HEK293 (cell line): ENCODE measurements around the gene DPP9.

Source experiments
- CTCF ChIA-PET: fragments of 350-600 bp; formaldehyde crosslinking; extraction: SDS; loops from one replicate; lab custom pipeline; 2021; ENCODE audit warnings: antibody characterized with exemption; lab: Yijun Ruan, JAX
- POLR2A ChIA-PET: fragments of 300-600 bp; formaldehyde crosslinking; extraction: SDS; loops from one replicate; lab custom pipeline; 2020; ENCODE audit warnings: antibody characterized with exemption, inconsistent platforms; lab: Yijun Ruan, JAX
- H3K27ac ChIP-seq: fragments of 200-500 bp; sonication (Bioruptor generic); 2 replicates; pipeline ENCODE4 v1.5.1; 2014; ENCODE audit warnings: low read depth, low read length, control low read depth, inconsistent platforms; ENCODE audit errors: extremely low read depth
- H3K36me3 ChIP-seq, 2 experiments: fragments of 200-500 bp in 1 of 2; sonication (Bioruptor generic) in 1 of 2; 1 replicate in 1 of 2; 2 replicates in 1 of 2; pipeline ENCODE4 v1.5.1; 2014 to 2017; ENCODE audit warnings: inconsistent platforms in 2 of 2, low read length in 2 of 2; ENCODE audit not compliant: control insufficient read depth in 2 of 2, insufficient read depth in 1 of 2
- H3K4me1 ChIP-seq: fragments of 200-500 bp; sonication (Bioruptor generic); 2 replicates; pipeline ENCODE4 v1.5.1; 2014; ENCODE audit warnings: mild to moderate bottlenecking, low read length, inconsistent platforms; ENCODE audit not compliant: control insufficient read depth, insufficient read depth
- H3K4me3 ChIP-seq: 2 replicates; pipeline ENCODE4 v1.5.1; 2011; ENCODE audit warnings: low read depth, mild to moderate bottlenecking, control low read depth, low read length, moderate library complexity
- H3K9me3 ChIP-seq: fragments of 200-500 bp; sonication (Bioruptor generic); 2 replicates; pipeline ENCODE4 v1.5.1; 2014; ENCODE audit warnings: low read depth, low read length, inconsistent platforms; ENCODE audit not compliant: control insufficient read depth, insufficient read depth
- GLIS1 ChIP-seq: fragments of 450-650 bp; formaldehyde crosslinking; IDR thresholded peaks from 2 replicates; pipeline ENCODE4 v1.5.1; 2016; ENCODE audit warnings: missing biosample characterization, missing genetic modification characterization
- GLIS2 ChIP-seq: fragments of 450-650 bp; formaldehyde crosslinking; IDR thresholded peaks from 2 replicates; pipeline ENCODE4 v1.5.1; 2016; ENCODE audit warnings: missing biosample characterization, missing genetic modification characterization
- IKZF3 ChIP-seq: fragments of 450-650 bp; IDR thresholded peaks from 2 replicates; pipeline ENCODE4 v1.5.0; 2018; ENCODE audit warnings: missing biosample characterization, mild to moderate bottlenecking, missing genetic modification characterization, moderate library complexity
- OVOL3 ChIP-seq: fragments of 450-650 bp; formaldehyde crosslinking; IDR thresholded peaks from 2 replicates; pipeline ENCODE4 v1.5.1; 2016; ENCODE audit warnings: missing biosample characterization, missing genetic modification characterization
- SCRT2 ChIP-seq: fragments of 450-650 bp; formaldehyde crosslinking; IDR thresholded peaks from 2 replicates; pipeline ENCODE4 v1.5.1; 2016; ENCODE audit warnings: missing biosample characterization, missing genetic modification characterization
- WT1 ChIP-seq: fragments of 450-650 bp; formaldehyde crosslinking; IDR thresholded peaks from 2 replicates; pipeline ENCODE4 v1.5.1; 2016; ENCODE audit warnings: missing biosample characterization, missing genetic modification characterization
- ZBTB1 ChIP-seq: fragments of 450-650 bp; formaldehyde crosslinking; IDR thresholded peaks from 2 replicates; pipeline ENCODE4 v1.5.1; 2016; ENCODE audit warnings: missing biosample characterization, missing genetic modification characterization
- ZFHX2 ChIP-seq: fragments of 450-650 bp; formaldehyde crosslinking; conservative IDR thresholded peaks from 2 replicates; pipeline ENCODE4 v1.5.1; 2016; ENCODE audit warnings: missing biosample characterization, missing genetic modification characterization
- ZNF138 ChIP-seq: fragments of 450-650 bp; formaldehyde crosslinking; IDR thresholded peaks from 2 replicates; pipeline ENCODE4 v1.5.1; 2016; ENCODE audit warnings: missing biosample characterization, missing genetic modification characterization, borderline replicate concordance
- ZNF169 ChIP-seq: fragments of 450-650 bp; formaldehyde crosslinking; IDR thresholded peaks from 2 replicates; pipeline ENCODE4 v1.5.1; 2016; ENCODE audit warnings: missing biosample characterization, missing genetic modification characterization
- ZNF184 ChIP-seq: fragments of 450-650 bp; IDR thresholded peaks from 2 replicates; pipeline ENCODE4 v1.5.1; 2018; ENCODE audit warnings: missing biosample characterization, mild to moderate bottlenecking, missing genetic modification characterization
- ZNF221 ChIP-seq: fragments of 450-650 bp; formaldehyde crosslinking; IDR thresholded peaks from 2 replicates; pipeline ENCODE4 v1.5.1; 2017; ENCODE audit warnings: missing biosample characterization, missing genetic modification characterization, borderline replicate concordance
- ZNF350 ChIP-seq: fragments of 450-650 bp; formaldehyde crosslinking; IDR thresholded peaks from 2 replicates; pipeline ENCODE4 v1.5.0; 2017; ENCODE audit warnings: missing biosample characterization, mild to moderate bottlenecking, missing genetic modification characterization
- ZNF433 ChIP-seq: fragments of 450-650 bp; formaldehyde crosslinking; IDR thresholded peaks from 2 replicates; pipeline ENCODE4 v1.5.1; 2016; ENCODE audit warnings: missing biosample characterization, missing genetic modification characterization, low read depth
- ZNF529 ChIP-seq: fragments of 450-650 bp; formaldehyde crosslinking; IDR thresholded peaks from 2 replicates; pipeline ENCODE4 v1.5.1; 2017; ENCODE audit warnings: missing genetic modification characterization, missing biosample characterization; ENCODE audit not compliant: insufficient replicate concordance
- ZNF623 ChIP-seq: fragments of 450-650 bp; formaldehyde crosslinking; IDR thresholded peaks from 2 replicates; pipeline ENCODE4 v1.5.1; 2016; ENCODE audit warnings: missing biosample characterization, missing genetic modification characterization
- ZNF677 ChIP-seq: fragments of 450-650 bp; IDR thresholded peaks from 2 replicates; pipeline ENCODE4 v1.5.0; 2018; ENCODE audit warnings: missing biosample characterization, mild to moderate bottlenecking, missing genetic modification characterization, moderate library complexity
- ZNF777 ChIP-seq: fragments of 450-650 bp; formaldehyde crosslinking; IDR thresholded peaks from 2 replicates; pipeline ENCODE4 v1.5.1; 2017; ENCODE audit warnings: missing biosample characterization, missing genetic modification characterization, borderline replicate concordance
- TF ChIP-seq, protein P1 (sequence below): fragments of 450-650 bp; formaldehyde crosslinking; conservative IDR thresholded peaks from 2 replicates; pipeline ENCODE4 v1.5.1; 2016; ENCODE audit warnings: low read depth, missing biosample characterization, missing genetic modification characterization
- TF ChIP-seq, protein P2 (sequence below): sonication (generic); formaldehyde crosslinking; IDR thresholded peaks from 2 replicates; pipeline ENCODE4 v1.8.1; 2022; ENCODE audit warnings: mild to moderate bottlenecking, moderate library complexity, missing genetic modification reagents
- TF ChIP-seq, protein P3 (sequence below): fragments of 450-650 bp; formaldehyde crosslinking; IDR thresholded peaks from 2 replicates; pipeline ENCODE4 v1.5.1; 2016; ENCODE audit warnings: missing biosample characterization, missing genetic modification characterization
- TF ChIP-seq, protein P4 (sequence below): fragments of 450-650 bp; formaldehyde crosslinking; IDR thresholded peaks from 2 replicates; pipeline ENCODE4 v1.5.1; 2016; ENCODE audit warnings: missing biosample characterization, missing genetic modification characterization

Gene DPP9

DNA sequence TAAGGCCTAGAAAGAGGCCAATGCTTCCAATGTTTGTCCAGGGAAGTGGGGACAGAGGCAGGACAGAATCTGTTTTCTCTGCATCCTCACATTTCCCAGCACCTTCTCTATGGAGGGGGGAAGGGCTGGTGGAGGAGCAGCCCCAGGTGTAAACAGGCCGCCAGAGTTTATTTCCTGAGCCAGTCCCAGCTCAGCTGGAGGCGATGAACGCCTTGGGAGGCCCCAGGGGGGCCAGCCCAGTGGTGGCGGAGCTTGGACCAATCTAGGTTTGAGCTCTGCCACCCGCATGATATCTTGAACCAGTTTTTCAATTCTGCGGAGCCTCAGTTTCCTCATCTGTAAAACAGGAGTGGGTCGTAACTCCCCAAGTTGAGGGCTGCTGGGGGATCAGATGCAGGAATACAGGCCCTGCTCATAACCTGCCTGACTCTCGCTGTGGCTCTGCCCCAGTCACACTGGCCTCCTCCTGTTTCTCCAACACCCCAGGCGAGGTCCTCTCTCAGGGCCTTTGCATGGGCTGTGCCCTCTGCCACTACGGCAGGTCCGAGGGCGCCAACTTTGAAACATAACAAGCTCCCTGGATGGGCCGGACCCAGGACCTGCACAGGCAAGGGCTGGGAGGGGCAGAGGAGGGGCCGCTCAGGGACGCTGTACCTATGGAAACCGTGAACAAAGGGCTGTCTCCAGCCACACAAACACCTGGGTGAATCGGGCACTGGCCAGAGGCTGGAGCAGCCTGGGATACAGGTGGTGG, 83.2 kb downstream of the DPP9 start:
- ChIA-PET POLR2A (interaction anchor here (0.9 kb wide), 1 partner anchor 30 kb away, joined by 3 read pairs; the partner anchor contains the start of gene MYDGF), CTCF (interaction anchor here (0.5 to 1.8 kb wide), 2 partner anchors 17 to 19 kb away, joined by 3 to 5 read pairs; no protein-coding TSS in a partner anchor)
- H3K36me3 ChIP-seq, result no peaks in the 10 kb centered on the region
- no peak overlapping the region for H3K27ac ChIP-seq
- no peak overlapping the region for H3K4me3 ChIP-seq
- TF ChIP-seq GLIS1 (peak; percentile 98), ZNF169 (tag by site-specific recombination) (no peak), ZNF623 (peak; percentile 55), OVOL3 (tag by site-specific recombination) (no peak), ZNF350 (tag by site-specific recombination) (no peak)
- TF ChIP-seq, protein P1, sequence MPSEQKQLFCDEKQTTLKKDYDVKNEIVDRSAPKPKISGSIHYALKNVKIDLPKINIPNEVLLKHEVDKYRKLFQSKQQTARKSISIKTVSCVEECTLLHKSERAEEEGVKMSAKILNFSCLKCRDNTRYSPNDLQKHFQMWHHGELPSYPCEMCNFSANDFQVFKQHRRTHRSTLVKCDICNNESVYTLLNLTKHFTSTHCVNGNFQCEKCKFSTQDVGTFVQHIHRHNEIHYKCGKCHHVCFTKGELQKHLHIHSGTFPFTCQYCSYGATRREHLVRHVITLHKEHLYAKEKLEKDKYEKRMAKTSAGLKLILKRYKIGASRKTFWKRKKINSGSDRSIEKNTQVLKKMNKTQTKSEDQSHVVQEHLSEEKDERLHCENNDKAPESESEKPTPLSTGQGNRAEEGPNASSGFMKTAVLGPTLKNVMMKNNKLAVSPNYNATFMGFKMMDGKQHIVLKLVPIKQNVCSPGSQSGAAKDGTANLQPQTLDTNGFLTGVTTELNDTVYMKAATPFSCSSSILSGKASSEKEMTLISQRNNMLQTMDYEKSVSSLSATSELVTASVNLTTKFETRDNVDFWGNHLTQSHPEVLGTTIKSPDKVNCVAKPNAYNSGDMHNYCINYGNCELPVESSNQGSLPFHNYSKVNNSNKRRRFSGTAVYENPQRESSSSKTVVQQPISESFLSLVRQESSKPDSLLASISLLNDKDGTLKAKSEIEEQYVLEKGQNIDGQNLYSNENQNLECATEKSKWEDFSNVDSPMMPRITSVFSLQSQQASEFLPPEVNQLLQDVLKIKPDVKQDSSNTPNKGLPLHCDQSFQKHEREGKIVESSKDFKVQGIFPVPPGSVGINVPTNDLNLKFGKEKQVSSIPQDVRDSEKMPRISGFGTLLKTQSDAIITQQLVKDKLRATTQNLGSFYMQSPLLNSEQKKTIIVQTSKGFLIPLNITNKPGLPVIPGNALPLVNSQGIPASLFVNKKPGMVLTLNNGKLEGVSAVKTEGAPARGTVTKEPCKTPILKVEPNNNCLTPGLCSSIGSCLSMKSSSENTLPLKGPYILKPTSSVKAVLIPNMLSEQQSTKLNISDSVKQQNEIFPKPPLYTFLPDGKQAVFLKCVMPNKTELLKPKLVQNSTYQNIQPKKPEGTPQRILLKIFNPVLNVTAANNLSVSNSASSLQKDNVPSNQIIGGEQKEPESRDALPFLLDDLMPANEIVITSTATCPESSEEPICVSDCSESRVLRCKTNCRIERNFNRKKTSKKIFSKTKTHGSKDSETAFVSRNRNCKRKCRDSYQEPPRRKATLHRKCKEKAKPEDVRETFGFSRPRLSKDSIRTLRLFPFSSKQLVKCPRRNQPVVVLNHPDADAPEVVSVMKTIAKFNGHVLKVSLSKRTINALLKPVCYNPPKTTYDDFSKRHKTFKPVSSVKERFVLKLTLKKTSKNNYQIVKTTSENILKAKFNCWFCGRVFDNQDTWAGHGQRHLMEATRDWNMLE (tag by site-specific recombination), result no peak
- no peaks in the 10 kb centered on the region; the same call in 1 of the 2 replicates for H3K4me1 ChIP-seq
- H3K9me3 ChIP-seq, result no peaks in the 10 kb centered on the region

DNA sequence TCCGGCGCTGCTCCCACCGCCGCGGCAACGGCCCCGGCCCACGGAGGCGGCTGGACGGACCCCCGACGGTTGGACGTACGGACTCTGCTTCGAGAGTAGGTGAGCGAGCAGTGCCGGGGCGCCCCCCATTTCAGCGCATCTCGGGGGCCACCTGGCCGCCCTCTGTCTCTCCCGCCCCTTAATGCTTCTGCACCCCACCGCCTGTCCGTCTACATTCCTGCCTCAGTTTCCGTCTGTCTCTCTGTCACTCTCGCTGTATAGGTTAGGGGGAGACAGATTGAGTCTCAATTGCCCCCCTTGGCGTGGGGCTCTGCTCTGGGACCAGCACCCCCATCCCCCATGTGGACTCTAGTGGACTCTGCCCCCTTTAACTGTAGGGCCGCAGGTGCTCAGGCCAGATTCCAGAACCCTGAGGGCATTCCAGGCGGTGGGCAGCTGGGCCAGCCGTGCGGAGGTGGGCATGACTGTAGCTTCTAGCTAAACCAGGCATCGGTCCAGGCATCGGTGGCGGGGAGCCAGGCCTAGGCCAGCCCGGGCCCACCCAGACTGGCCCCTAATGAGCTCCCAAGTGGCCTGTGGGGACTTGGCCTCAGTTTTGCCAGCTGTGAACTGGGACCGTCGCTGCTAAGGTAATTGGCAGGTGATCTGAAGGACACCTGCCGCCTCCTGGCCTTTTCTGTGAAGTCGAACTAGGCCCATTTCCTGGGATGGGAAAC, 84.0 kb downstream of the DPP9 start:
- H3K9me3 ChIP-seq, result no peaks in the 10 kb centered on the region
- H3K36me3 ChIP-seq, result no peaks in the 10 kb centered on the region
- H3K27ac ChIP-seq, result no peak overlapping the region; the same call in 1 of the 2 replicates
- H3K4me3 ChIP-seq, result peak overlapping the region; percentile 36
- ChIA-PET POLR2A (interaction anchor here (0.9 kb wide), 1 partner anchor 30 kb away, joined by 3 read pairs; the partner anchor contains the start of gene MYDGF), CTCF (interaction anchor here (1.8 kb wide), 1 partner anchor 20 kb away, joined by 5 read pairs; no protein-coding TSS in a partner anchor)
- H3K4me1 ChIP-seq, result no peaks in the 10 kb centered on the region; the same call in 1 of the 2 replicates
- TF ChIP-seq, protein P2, sequence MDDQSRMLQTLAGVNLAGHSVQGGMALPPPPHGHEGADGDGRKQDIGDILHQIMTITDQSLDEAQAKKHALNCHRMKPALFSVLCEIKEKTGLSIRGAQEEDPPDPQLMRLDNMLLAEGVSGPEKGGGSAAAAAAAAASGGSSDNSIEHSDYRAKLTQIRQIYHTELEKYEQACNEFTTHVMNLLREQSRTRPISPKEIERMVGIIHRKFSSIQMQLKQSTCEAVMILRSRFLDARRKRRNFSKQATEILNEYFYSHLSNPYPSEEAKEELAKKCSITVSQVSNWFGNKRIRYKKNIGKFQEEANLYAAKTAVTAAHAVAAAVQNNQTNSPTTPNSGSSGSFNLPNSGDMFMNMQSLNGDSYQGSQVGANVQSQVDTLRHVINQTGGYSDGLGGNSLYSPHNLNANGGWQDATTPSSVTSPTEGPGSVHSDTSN (CRISPR knock-in tag), result no peak
- no peak for TF ChIP-seq WT1 (tag by site-specific recombination)
- TF ChIP-seq GLIS2 (tag by site-specific recombination), result no peak
- no peak for TF ChIP-seq ZNF138 (tag by site-specific recombination)
- peak; percentile 31; the same call in 1 of the 2 replicates for TF ChIP-seq SCRT2 (tag by site-specific recombination)
- peak; percentile 79; the same call in 1 of the 2 replicates for TF ChIP-seq ZNF777
- TF ChIP-seq ZBTB1 (tag by site-specific recombination), result no peak
- TF ChIP-seq ZNF433 (tag by site-specific recombination), result no peak
- TF ChIP-seq ZNF529 (tag by site-specific recombination), result no peak
- TF ChIP-seq ZNF221 (tag by site-specific recombination), result no peak
- no peak for TF ChIP-seq IKZF3
- no peak for TF ChIP-seq ZNF677 (tag by site-specific recombination)
- TF ChIP-seq, protein P3, sequence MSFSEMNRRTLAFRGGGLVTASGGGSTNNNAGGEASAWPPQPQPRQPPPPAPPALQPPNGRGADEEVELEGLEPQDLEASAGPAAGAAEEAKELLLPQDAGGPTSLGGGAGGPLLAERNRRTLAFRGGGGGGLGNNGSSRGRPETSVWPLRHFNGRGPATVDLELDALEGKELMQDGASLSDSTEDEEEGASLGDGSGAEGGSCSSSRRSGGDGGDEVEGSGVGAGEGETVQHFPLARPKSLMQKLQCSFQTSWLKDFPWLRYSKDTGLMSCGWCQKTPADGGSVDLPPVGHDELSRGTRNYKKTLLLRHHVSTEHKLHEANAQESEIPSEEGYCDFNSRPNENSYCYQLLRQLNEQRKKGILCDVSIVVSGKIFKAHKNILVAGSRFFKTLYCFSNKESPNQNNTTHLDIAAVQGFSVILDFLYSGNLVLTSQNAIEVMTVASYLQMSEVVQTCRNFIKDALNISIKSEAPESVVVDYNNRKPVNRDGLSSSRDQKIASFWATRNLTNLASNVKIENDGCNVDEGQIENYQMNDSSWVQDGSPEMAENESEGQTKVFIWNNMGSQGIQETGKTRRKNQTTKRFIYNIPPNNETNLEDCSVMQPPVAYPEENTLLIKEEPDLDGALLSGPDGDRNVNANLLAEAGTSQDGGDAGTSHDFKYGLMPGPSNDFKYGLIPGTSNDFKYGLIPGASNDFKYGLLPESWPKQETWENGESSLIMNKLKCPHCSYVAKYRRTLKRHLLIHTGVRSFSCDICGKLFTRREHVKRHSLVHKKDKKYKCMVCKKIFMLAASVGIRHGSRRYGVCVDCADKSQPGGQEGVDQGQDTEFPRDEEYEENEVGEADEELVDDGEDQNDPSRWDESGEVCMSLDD (tag by site-specific recombination), result 0 out of 2 replicates have a peak, but pooled peaks have one; percentile 34
- TF ChIP-seq, protein P4, sequence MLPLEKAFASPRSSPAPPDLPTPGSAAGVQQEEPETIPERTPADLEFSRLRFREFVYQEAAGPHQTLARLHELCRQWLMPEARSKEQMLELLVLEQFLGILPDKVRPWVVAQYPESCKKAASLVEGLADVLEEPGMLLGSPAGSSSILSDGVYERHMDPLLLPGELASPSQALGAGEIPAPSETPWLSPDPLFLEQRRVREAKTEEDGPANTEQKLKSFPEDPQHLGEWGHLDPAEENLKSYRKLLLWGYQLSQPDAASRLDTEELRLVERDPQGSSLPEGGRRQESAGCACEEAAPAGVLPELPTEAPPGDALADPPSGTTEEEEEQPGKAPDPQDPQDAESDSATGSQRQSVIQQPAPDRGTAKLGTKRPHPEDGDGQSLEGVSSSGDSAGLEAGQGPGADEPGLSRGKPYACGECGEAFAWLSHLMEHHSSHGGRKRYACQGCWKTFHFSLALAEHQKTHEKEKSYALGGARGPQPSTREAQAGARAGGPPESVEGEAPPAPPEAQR (tag by site-specific recombination), result no peak
- no peak for TF ChIP-seq ZNF184 (tag by site-specific recombination)
- no peak for TF ChIP-seq ZFHX2
